Psoas muscle (tissue), 8 donors: Measurements from ENCODE around the gene CIAO1. TPM values are rescaled to one million over a fixed set of nuclear protein-coding genes. Genes with fewer than 3 reads are reported as not detected.
A peak's percentile ranks its signal among the peaks of the same experiment; 100 is the strongest.

Experiments
- ATAC-seq, 4 donors: fragments of 200-7000 bp; cut with Tn5 transposase; one replicate each; pipeline ENCODE4 v1.9.1; 2020; ENCODE audit warnings: moderate library complexity in 3 of 4, mild to moderate bottlenecking in 2 of 4
- DNase-seq, 2 donors: peaks; one replicate each; pipeline ENCODE4 v3.0.0-alpha.2; 2020
- H3K27ac ChIP-seq: fragments of 200-600 bp; one replicate; pipeline ENCODE4 v1.8.0; 2022
- H3K27me3 ChIP-seq, 3 donors: fragments of 200-600 bp in 1 of 3; one replicate each; pipeline versions ENCODE4 v1.6.1 to v1.8.0; 2013 to 2022; ENCODE audit warnings: low read length in 2 of 3, mild to moderate bottlenecking in 2 of 3, moderate library complexity in 1 of 3; ENCODE audit not compliant: insufficient read depth in 3 of 3
- H3K36me3 ChIP-seq, 2 donors: fragments of 200-600 bp in 1 of 2; one replicate each; pipeline versions ENCODE4 v1.6.1 to v1.8.0; 2013 to 2022; ENCODE audit warnings: low read depth in 1 of 2, mild to moderate bottlenecking in 1 of 2, moderate library complexity in 1 of 2; ENCODE audit not compliant: insufficient read depth in 1 of 2
- H3K4me1 ChIP-seq: fragments of 200-600 bp; one replicate; pipeline ENCODE4 v1.8.0; 2022
- H3K4me3 ChIP-seq: fragments of 200-600 bp; one replicate; pipeline ENCODE4 v1.8.0; 2022; ENCODE audit warnings: mild to moderate bottlenecking
- H3K9me3 ChIP-seq: fragments of 200-600 bp; one replicate; pipeline ENCODE4 v1.8.0; 2022
- WGBS, 3 donors: extraction: QIAGEN DNeasy Blood & Tissue Kit; methylation state at CpG; one replicate each; pipeline versions ENCODE4 v1.1.6 to v1.1.7; 2013; 5-methylcytosine and 5-hydroxymethylcytosine counted together
- intact Hi-C, 2 donors: fragments of 100-400 bp; cut with DNase I; formaldehyde crosslinking; loops; one replicate each; pipeline versions ENCODE4 v1.11.0 to v1.14.2; 2022
- polyA plus RNA-seq, 3 donors: library from polyadenylated mRNA; stranded (reverse); fragments of 200-250 nt; gene quantifications; one replicate each; pipeline ENCODE4 v1.2.3, GENCODE V29; 2013
- total RNA-seq, 4 donors: library from RNA; stranded (reverse); fragmentation: NEBNext Ultra II Directional in 2 of 4; extraction: Animal tissue kit (Norgen Biotek cat#: 25700) in 2 of 4; gene quantifications; one replicate each; pipeline versions ENCODE4 v1.2.1 to v1.2.4, GENCODE V29; 2021 to 2023
- TF ChIP-seq, protein P1 (sequence below): fragments of 200-600 bp; IDR thresholded peaks from one replicate; pipeline ENCODE4 v1.8.0; 2022; ENCODE audit warnings: antibody characterized with exemption
- donor health status: healthy with polysubstance abuse.
- donor health status: DM: no; HTN: no; CAD: no; lungs with moderate emphysema.
- donor health status: Bipolar disorder and iron deficiency.
- donor health status: healthy.
- donor health status: DM: yes; HTN: yes; CAD: no.
- donor health status: DM: no; HTN: no; CAD: no.
- donor health status: DM: no; HTN: no; CAD: no.
- donor health status: DM: yes; HTN: yes; CAD: no.

The CIAO1 gene
- total and polyA plus RNA-seq, 7 donors = 36.8 to 91.6 (median 57.3) TPM

GRCh38 chr2:96231316-96231715 lies 34.7 kb upstream of the CIAO1 start:
- TF ChIP-seq, protein P1, sequence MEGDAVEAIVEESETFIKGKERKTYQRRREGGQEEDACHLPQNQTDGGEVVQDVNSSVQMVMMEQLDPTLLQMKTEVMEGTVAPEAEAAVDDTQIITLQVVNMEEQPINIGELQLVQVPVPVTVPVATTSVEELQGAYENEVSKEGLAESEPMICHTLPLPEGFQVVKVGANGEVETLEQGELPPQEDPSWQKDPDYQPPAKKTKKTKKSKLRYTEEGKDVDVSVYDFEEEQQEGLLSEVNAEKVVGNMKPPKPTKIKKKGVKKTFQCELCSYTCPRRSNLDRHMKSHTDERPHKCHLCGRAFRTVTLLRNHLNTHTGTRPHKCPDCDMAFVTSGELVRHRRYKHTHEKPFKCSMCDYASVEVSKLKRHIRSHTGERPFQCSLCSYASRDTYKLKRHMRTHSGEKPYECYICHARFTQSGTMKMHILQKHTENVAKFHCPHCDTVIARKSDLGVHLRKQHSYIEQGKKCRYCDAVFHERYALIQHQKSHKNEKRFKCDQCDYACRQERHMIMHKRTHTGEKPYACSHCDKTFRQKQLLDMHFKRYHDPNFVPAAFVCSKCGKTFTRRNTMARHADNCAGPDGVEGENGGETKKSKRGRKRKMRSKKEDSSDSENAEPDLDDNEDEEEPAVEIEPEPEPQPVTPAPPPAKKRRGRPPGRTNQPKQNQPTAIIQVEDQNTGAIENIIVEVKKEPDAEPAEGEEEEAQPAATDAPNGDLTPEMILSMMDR = no peak
- Histone ChIP-seq H3K4me1 (peaks cover 7% of the 10 kb centered on the region), H3K27me3 (no peaks in the 10 kb centered on the region), H3K4me3 (no peak overlapping the region), H3K36me3 (no peaks in the 10 kb centered on the region), H3K9me3 (no peaks in the 10 kb centered on the region), H3K27ac (no peak overlapping the region)
- WGBS, 3 donors = 96 to 99% (median 98%) methylated on average over 4 of the region's 4 CpGs
- DNase-seq = no peak
- ATAC-seq = no peak
- intact Hi-C loops = no loop called here

GRCh38 chr2:96233436-96233835 lies 32.6 kb upstream of the CIAO1 start:
- intact Hi-C loops = no loop called here
- H3K9me3 ChIP-seq = no peaks in the 10 kb centered on the region
- H3K36me3 ChIP-seq = no peaks in the 10 kb centered on the region
- H3K4me1 ChIP-seq = peaks cover 7% of the 10 kb centered on the region
- TF ChIP-seq, protein P1 = no peak
- H3K27ac ChIP-seq = no peak overlapping the region
- H3K4me3 ChIP-seq = no peak overlapping the region
- WGBS, 3 donors = 96 to 97% (median 97%) methylated on average over 6 of the region's 6 CpGs
- no peaks in the 10 kb centered on the region for H3K27me3 ChIP-seq
- DNase-seq = no peak
- ATAC-seq = no peak

DNA sequence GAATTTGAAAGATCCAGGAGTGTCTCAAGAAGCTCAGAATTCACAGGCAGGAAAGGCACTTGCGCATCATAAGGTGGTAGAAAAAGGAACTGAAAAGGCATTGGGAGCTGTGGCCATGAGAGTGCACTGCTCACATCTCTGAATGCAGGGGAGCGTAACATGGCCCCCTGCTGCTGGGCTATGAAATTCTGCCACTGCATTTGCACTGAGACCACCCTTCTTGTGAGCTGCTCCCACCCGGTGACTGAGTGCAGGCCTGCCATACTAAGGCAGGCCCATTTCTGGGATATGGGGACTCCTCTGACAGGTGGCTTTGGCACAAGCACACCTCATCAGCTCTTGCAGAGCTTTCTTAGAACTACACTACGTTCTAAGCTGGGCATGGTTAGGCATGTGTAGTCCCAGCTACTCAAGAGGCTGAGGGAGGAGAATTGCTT lies 32.1 kb upstream of the CIAO1 start:
- no peak overlapping the region for H3K4me3 ChIP-seq
- intact Hi-C loops = no loop called here
- TF ChIP-seq, protein P1 = no peak
- H3K9me3 ChIP-seq = no peaks in the 10 kb centered on the region
- H3K36me3 ChIP-seq = no peaks in the 10 kb centered on the region
- ATAC-seq (no peak), DNase-seq (no peak)
- H3K27me3 ChIP-seq = no peaks in the 10 kb centered on the region
- peaks cover 10% of the 10 kb centered on the region for H3K4me1 ChIP-seq
- WGBS, 3 donors = 76 to 90% (median 88%) methylated on average over 4 of the region's 4 CpGs
- no peak overlapping the region for H3K27ac ChIP-seq

DNA sequence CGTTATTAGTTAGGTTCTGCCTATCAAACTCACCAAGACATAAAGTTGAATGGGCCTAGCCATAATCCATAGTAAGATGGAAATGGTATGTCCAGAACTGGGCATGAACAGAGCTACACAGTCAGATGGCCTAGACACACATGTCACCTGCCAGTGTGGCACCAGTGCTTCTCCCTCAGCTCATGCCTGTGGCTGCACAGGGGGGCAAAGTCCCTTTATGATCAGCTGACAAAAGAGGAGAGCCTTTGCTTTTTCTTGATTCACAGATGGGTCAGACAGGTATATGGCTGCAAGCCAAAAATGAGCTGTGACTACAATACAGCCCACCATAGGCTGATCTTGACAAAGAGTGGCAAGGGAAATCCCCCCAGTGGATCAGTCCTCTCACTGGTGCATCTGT lies 29.1 kb upstream of the CIAO1 start:
- ATAC-seq (no peak), DNase-seq (no peak)
- intact Hi-C loops = no loop called here
- H3K9me3 ChIP-seq = no peaks in the 10 kb centered on the region
- no peaks in the 10 kb centered on the region for H3K27me3 ChIP-seq
- TF ChIP-seq, protein P1 = no peak
- H3K4me1 ChIP-seq = peaks cover 32% of the 10 kb centered on the region
- H3K27ac ChIP-seq = no peak overlapping the region
- no peak overlapping the region for H3K4me3 ChIP-seq
- no peaks in the 10 kb centered on the region for H3K36me3 ChIP-seq
- 93 to 100% (median 95%) methylated on average over 1 of the region's 1 CpG for WGBS, 3 donors

GRCh38 chr2:96238266-96238665 lies 27.8 kb upstream of the CIAO1 start:
- Histone ChIP-seq H3K9me3 (no peaks in the 10 kb centered on the region), H3K4me1 (peaks cover 46% of the 10 kb centered on the region), H3K27ac (peak overlapping the region; percentile 85), H3K36me3 (no peaks in the 10 kb centered on the region), H3K4me3 (no peak overlapping the region), H3K27me3 (no peaks in the 10 kb centered on the region)
- ATAC-seq (no peak), DNase-seq (no peak)
- WGBS, 3 donors = 88 to 98% (median 95%) methylated on average over 3 of the region's 3 CpGs
- intact Hi-C loops = no loop called here
- TF ChIP-seq, protein P1 = no peak
